Left lung (tissue), 10 donors: Measurements from ENCODE around the gene SRSF11. TPM values are rescaled to one million over a fixed set of nuclear protein-coding genes. Genes with fewer than 3 reads are reported as not detected.

Experiments used
- ATAC-seq: fragments of 200-7000 bp; cut with Tn5 transposase; one replicate; pipeline ENCODE4 v1.9.1; 2020; ENCODE audit warnings: moderate library complexity
- DNase-seq, 4 donors: peaks; one replicate each; pipeline ENCODE4 v3.0.0-alpha.2; 2013 to 2020
- H3K27ac ChIP-seq, 2 donors: fragments of 200-600 bp; sonication (generic) in 1 of 2; one replicate each; pipeline versions ENCODE4 v1.5.0 to v1.8.0; 2020 to 2021
- H3K27me3 ChIP-seq, 2 donors: fragments of 200-600 bp; sonication (generic) in 1 of 2; one replicate each; pipeline versions ENCODE4 v1.5.0 to v1.8.0; 2020 to 2021
- H3K36me3 ChIP-seq, 2 donors: fragments of 200-600 bp; sonication (generic) in 1 of 2; one replicate each; pipeline versions ENCODE4 v1.5.0 to v1.8.0; 2020 to 2021
- H3K4me1 ChIP-seq, 2 donors: fragments of 200-600 bp; one replicate each; pipeline ENCODE4 v1.8.0; 2021
- H3K4me3 ChIP-seq, 2 donors: fragments of 200-600 bp; sonication (generic) in 1 of 2; one replicate each; pipeline versions ENCODE4 v1.5.0 to v1.8.0; 2020 to 2021; ENCODE audit warnings: mild to moderate bottlenecking in 1 of 2
- H3K9me3 ChIP-seq, 2 donors: fragments of 200-600 bp; sonication (generic) in 1 of 2; one replicate each; pipeline versions ENCODE4 v1.5.0 to v1.8.0; 2020 to 2021
- CTCF ChIP-seq, 2 donors: fragments of 200-600 bp; sonication (generic) in 1 of 2; IDR thresholded peaks; one replicate each; pipeline versions ENCODE4 v1.5.0 to v1.8.0; 2021; ENCODE audit warnings: antibody characterized with exemption in 2 of 2
- intact Hi-C, 2 donors: fragments of 100-400 bp; cut with DNase I; formaldehyde crosslinking; loops; one replicate each; pipeline versions ENCODE4 v1.11.2 to v1.14.2; 2022
- polyA plus RNA-seq, 6 donors: library from polyadenylated mRNA; unstranded; fragments of 120-200 nt; gene quantifications; one replicate each; pipeline ENCODE4 v1.2.1, GENCODE V29; 2013; ENCODE audit not compliant: insufficient read length in 6 of 6
- total RNA-seq, 2 donors: library from RNA; stranded (reverse); fragmentation: NEBNext Ultra II Directional; extraction: Animal tissue kit (Norgen Biotek cat#: 25700); gene quantifications; one replicate each; pipeline ENCODE4 v1.2.1, GENCODE V29; 2021
- donor health status: DM: no; HTN: yes; CAD: no.
- donor health status: DM: no; HTN: no; CAD: no.

The SRSF11 gene
- total and polyA plus RNA-seq, 8 donors = 99.1 to 504 (median 462) TPM

GRCh38 chr1:70248729-70249128, 27.5 kb downstream of the SRSF11 start:
- DNase-seq = no peak
- Histone ChIP-seq H3K4me1 (no peaks in the 10 kb centered on the region), H3K27me3 (no peaks in the 10 kb centered on the region), H3K4me3 (no peak overlapping the region), H3K36me3 (peaks cover 0 to 95% of the 10 kb centered on the region in 2 donors), H3K27ac (no peak overlapping the region), H3K9me3 (no peaks in the 10 kb centered on the region)
- no peak for ATAC-seq
- TF ChIP-seq CTCF (IDR thresholded peaks at IDR 0.05) = no peak
- intact Hi-C loops = loop anchor here in 1 of 2 donors (10.0 kb wide), 1 partner anchor 826 kb away; no protein-coding TSS in a partner anchor

- no peaks in the 10 kb centered on the region for H3K9me3 ChIP-seq
- H3K36me3 ChIP-seq = peaks cover 0 to 21% of the 10 kb centered on the region in 2 donors
- ATAC-seq (no peak), DNase-seq (no peak)
- no peaks in the 10 kb centered on the region for H3K27me3 ChIP-seq
- H3K4me1 ChIP-seq = no peaks in the 10 kb centered on the region
- no peak for TF ChIP-seq CTCF (IDR thresholded peaks at IDR 0.05)
- no peak overlapping the region for H3K27ac ChIP-seq
- no peak overlapping the region for H3K4me3 ChIP-seq
- intact Hi-C loops = no loop called here
These were observed 35.5 kb downstream of the SRSF11 start for GRCh38 chr1:70256664-70257063.

GRCh38 chr1:70264839-70265238, 43.7 kb downstream of the SRSF11 start:
- ATAC-seq (no peak), DNase-seq (no peak)
- no peaks in the 10 kb centered on the region for H3K27me3 ChIP-seq
- H3K4me1 ChIP-seq = no peaks in the 10 kb centered on the region
- intact Hi-C loops = no loop called here
- H3K36me3 ChIP-seq = peaks cover 3 to 42% of the 10 kb centered on the region in 2 donors
- H3K4me3 ChIP-seq = no peak overlapping the region
- H3K27ac ChIP-seq = no peak overlapping the region
- no peak for TF ChIP-seq CTCF (IDR thresholded peaks at IDR 0.05)
- peaks cover 0 to 7% of the 10 kb centered on the region in 2 donors for H3K9me3 ChIP-seq

GRCh38 chr1:70265946-70266345, 44.8 kb downstream of the SRSF11 start:
- peaks cover 3 to 44% of the 10 kb centered on the region in 2 donors for H3K36me3 ChIP-seq
- no peak for ATAC-seq
- no peak overlapping the region for H3K27ac ChIP-seq
- DNase-seq = no peak
- intact Hi-C loops = no loop called here
- H3K4me1 ChIP-seq = no peaks in the 10 kb centered on the region
- peaks cover 0 to 7% of the 10 kb centered on the region in 2 donors for H3K9me3 ChIP-seq
- H3K4me3 ChIP-seq = no peak overlapping the region
- H3K27me3 ChIP-seq = no peaks in the 10 kb centered on the region
- TF ChIP-seq CTCF (IDR thresholded peaks at IDR 0.05) = no peak

GRCh38 chr1:70277875-70278274, 56.7 kb downstream of the SRSF11 start:
- Histone ChIP-seq H3K27ac (no peak overlapping the region), H3K27me3 (no peaks in the 10 kb centered on the region), H3K4me1 (no peaks in the 10 kb centered on the region), H3K9me3 (no peaks in the 10 kb centered on the region), H3K4me3 (no peak overlapping the region), H3K36me3 (peaks cover 0 to 35% of the 10 kb centered on the region in 2 donors)
- TF ChIP-seq CTCF (IDR thresholded peaks at IDR 0.05) = no peak
- intact Hi-C loops = no loop called here
- DNase-seq (no peak), ATAC-seq (no peak)
